Mesodermal cell (in vitro differentiated cells): ENCODE data around the gene PTPA.
A peak's percentile ranks its signal among the peaks of the same experiment; 100 is the strongest.
"Not testable (repeated sequence)": the region's sequence is repeated elsewhere in the genome, so short reads cannot be mapped to it uniquely, and the experiment has no call there.

ENCODE experiments used
- H3K27ac ChIP-seq: 2 replicates; pipeline ENCODE4 v1.7.0; 2013; ENCODE audit warnings: mild to moderate bottlenecking, low read depth, low read length, moderate library complexity; ENCODE audit not compliant: severe bottlenecking
- H3K36me3 ChIP-seq: 2 replicates; pipeline ENCODE4 v1.7.1; 2013; ENCODE audit warnings: mild to moderate bottlenecking, low read length, moderate library complexity; ENCODE audit not compliant: control insufficient read depth, insufficient read depth
- H3K4me1 ChIP-seq: one replicate; pipeline ENCODE4 v1.7.1; 2013; ENCODE audit warnings: mild to moderate bottlenecking, low read length; ENCODE audit not compliant: insufficient read depth, control insufficient read depth, poor library complexity, severe bottlenecking
- H3K4me3 ChIP-seq: 2 replicates; pipeline ENCODE4 v1.7.0; 2013; ENCODE audit warnings: low read length, control low read depth, mild to moderate bottlenecking; ENCODE audit not compliant: insufficient read depth, poor library complexity, severe bottlenecking; ENCODE audit errors: extremely low read depth
- H3K9me3 ChIP-seq: 2 replicates; pipeline ENCODE4 v1.7.1; 2013; ENCODE audit warnings: mild to moderate bottlenecking, low read length, moderate library complexity; ENCODE audit not compliant: control insufficient read depth
- WGBS, 2 experiments: methylation state at CpG; one replicate each; pipeline ENCODE4 v1.1.5; 2013; ENCODE audit warnings: missing lambda C conversion rate in 2 of 2; ENCODE audit not compliant: insufficient coverage in 2 of 2; 5-methylcytosine and 5-hydroxymethylcytosine counted together

The PTPA gene

DNA sequence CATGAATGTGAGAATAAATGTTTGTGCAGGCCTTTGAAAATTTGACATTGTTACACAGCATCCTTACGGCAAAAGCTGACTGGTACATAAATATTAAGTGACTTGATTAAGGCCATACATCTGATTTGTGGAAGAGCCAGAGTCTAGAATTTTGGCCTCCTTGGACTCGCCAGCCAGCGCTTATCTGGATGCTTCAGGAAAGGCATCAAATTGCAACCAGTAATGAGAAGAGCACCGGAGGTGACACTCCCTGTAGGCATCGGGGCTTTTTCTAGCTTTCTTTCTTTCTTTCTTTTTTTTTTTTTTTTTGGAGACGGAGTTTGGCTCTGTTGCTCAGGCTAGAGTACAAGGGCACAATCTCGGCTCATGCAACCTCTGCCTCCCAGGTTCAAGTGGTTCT lies 80.0 kb downstream of the PTPA start:
- H3K9me3 ChIP-seq = peaks cover 12% of the 10 kb centered on the region
- H3K36me3 ChIP-seq = no peaks in the 10 kb centered on the region
- H3K4me3 ChIP-seq = no peak overlapping the region
- WGBS, 2 experiments = 88 to 97% methylated on average over 5 of the region's 7 CpGs
- peaks cover 9% of the 10 kb centered on the region for H3K4me1 ChIP-seq
- no peak overlapping the region for H3K27ac ChIP-seq

DNA sequence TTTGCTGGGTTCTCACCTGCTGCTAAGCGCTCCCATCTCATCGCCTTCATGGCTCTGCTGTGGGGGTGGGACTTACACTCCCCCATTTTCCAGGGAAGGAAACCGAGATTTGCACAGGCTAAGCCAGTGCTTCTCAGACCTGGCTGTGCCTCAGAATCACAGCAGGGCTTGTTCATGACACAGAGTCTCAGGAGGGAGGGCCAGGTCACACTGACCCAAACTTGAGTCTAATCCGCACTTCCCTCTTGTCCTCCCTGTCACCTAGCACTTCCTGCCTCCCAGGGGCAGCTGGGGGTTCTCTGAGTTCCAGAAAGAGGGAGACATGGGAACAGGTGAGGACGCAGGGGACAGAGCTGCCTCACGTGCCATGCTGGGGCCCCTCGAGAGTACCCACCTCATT lies 82.4 kb downstream of the PTPA start:
- Histone ChIP-seq H3K9me3 (peaks cover 6% of the 10 kb centered on the region), H3K36me3 (no peaks in the 10 kb centered on the region), H3K4me3 (no peak overlapping the region), H3K4me1 (peaks cover 16% of the 10 kb centered on the region), H3K27ac (no peak overlapping the region)
- 77 to 87% methylated on average over 4 to 6 of the region's 7 CpGs for WGBS, 2 experiments

DNA sequence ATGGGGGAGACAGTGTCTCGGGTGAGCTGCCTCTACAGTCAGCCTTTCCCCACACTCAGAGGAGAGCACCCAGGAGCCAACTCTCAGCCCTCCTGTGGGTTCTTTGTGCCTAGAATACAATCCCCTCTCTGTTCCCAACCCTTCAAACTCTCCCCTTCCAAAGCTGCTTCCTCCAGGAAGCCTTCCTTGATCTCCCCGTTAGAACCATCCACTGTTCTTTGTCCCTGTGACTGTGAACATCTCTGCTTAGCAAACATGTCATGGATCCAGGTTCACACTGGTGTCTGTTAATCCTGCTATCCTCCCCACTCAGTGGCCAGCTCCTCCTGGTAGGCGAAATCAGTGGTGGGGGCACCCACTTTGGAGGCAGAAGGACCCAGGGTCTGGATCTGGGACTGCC lies 83.0 kb downstream of the PTPA start:
- no peaks in the 10 kb centered on the region for H3K36me3 ChIP-seq
- WGBS, 2 experiments = 33 to 64% methylated on average over 2 to 3 of the region's 3 CpGs

DNA sequence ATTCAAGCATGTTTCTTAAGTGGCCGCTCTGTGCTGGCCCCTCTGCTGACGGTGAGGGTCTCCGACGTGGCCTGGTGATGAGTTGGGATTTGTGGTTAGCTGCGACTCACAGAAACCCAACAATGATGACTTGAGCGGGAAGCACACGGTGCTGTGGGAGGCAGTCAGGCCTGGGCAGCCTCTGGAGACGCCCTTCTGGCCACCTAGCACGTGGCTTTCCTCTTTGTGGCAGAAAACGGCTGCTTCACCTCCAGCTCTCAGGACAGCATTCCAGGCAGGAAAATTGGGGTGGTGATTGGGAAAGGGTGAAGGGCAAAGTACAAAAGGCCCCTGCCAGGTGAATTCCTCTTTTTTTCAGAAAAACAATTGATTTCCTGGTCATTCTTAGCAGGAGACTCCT lies 84.4 kb downstream of the PTPA start:
- 85 to 89% methylated on average over 5 to 10 of the region's 10 CpGs for WGBS, 2 experiments
- H3K4me1 ChIP-seq = peaks cover 23% of the 10 kb centered on the region

More for the DNA sequence above, 83.0 kb downstream of the PTPA start:
- H3K4me3 ChIP-seq = no peak overlapping the region
- no peak overlapping the region for H3K27ac ChIP-seq
- peaks cover 6% of the 10 kb centered on the region for H3K9me3 ChIP-seq
- peaks cover 22% of the 10 kb centered on the region for H3K4me1 ChIP-seq

DNA sequence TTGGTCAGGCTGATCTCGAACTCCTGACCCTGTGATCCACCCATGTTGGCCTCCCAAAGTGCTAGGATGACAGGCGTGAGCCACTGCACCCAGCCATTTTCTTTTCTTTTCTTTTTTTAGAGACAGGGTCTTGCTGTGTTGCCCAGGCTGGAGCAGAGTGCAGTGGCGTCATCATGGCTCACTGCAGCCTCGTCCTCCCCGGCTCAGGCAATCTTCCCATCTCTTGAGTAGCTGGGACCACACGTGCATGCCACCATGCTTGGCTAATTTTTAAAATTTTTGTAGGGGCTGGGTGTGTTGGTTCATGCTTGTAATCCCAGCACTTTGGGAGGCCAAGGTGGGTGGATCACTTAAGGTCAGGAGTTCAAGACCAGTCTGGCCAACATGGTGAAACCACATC lies 85.8 kb downstream of the PTPA start:
- H3K4me1 ChIP-seq = peaks cover 23% of the 10 kb centered on the region
- H3K9me3 ChIP-seq, H3K36me3 ChIP-seq, H3K4me3 ChIP-seq, H3K27ac ChIP-seq: not testable (repeated sequence)
- WGBS, 2 experiments = 95 to 97% methylated on average over 6 of the region's 6 CpGs

More for the DNA sequence above, 84.4 kb downstream of the PTPA start:
- no peak overlapping the region for H3K4me3 ChIP-seq
- peaks cover 9% of the 10 kb centered on the region for H3K9me3 ChIP-seq
- H3K27ac ChIP-seq = no peak overlapping the region
- H3K36me3 ChIP-seq = no peaks in the 10 kb centered on the region

DNA sequence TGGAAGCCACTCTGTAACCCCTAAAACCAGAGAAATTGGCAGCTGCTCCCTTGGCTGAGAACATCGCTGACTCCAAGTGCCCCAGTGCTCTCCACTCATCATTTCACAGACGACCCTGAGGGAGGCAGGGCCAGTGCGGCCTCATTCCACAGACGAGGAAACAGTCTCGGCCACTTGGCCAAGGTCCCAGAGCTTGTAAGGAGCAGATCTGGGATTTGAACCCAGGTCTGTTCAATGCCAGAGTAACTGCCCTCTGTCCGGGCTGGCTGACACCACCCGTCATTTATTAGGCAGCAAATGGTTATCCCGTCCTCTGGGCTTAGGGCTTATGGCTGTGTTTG lies 86.7 kb downstream of the PTPA start:
- WGBS, 2 experiments = 66 to 74% methylated on average over 8 of the region's 8 CpGs
- peaks cover 9% of the 10 kb centered on the region for H3K9me3 ChIP-seq
- no peaks in the 10 kb centered on the region for H3K36me3 ChIP-seq
- no peak overlapping the region for H3K4me3 ChIP-seq
- peak overlapping the region; percentile 86 for H3K27ac ChIP-seq
- peaks cover 23% of the 10 kb centered on the region for H3K4me1 ChIP-seq
